GM12865 (cell line): Measurements from ENCODE around the gene IDI2.

Source experiments
- DNase-seq: peaks from one replicate; pipeline ENCODE4 v3.0.0; 2010; ENCODE audit warnings: low read depth
- H3K4me3 ChIP-seq: 2 replicates; pipeline ENCODE4 v1.5.1; 2011; ENCODE audit warnings: mild to moderate bottlenecking, low read depth, low read length, control low read depth
- CTCF ChIP-seq: IDR thresholded peaks from 2 replicates; pipeline ENCODE4 v1.5.1; 2011; ENCODE audit warnings: low read length, control low read depth, low read depth, inconsistent platforms; ENCODE audit not compliant: insufficient read depth; ENCODE audit errors: missing control alignments

Gene IDI2

GRCh38 chr10:974038-974784 lies 51.4 kb downstream of the IDI2 start:
- peak; percentile 63 for DNase-seq
- no peak for TF ChIP-seq CTCF
- no peak overlapping the region for H3K4me3 ChIP-seq

- no peak overlapping the region for H3K4me3 ChIP-seq
- DNase-seq: peak; percentile 27
- TF ChIP-seq CTCF: no peak
Observed at GRCh38 chr10:972763-973162, 52.9 kb downstream of the IDI2 start.

- no peak for TF ChIP-seq CTCF
- no peak overlapping the region for H3K4me3 ChIP-seq
- no peak for DNase-seq
Observed at GRCh38 chr10:971613-972012, 54.0 kb downstream of the IDI2 start.

- DNase-seq: no peak
- H3K4me3 ChIP-seq: no peak overlapping the region
Observed at GRCh38 chr10:971150-971542, 54.5 kb downstream of the IDI2 start.

GRCh38 chr10:970311-971149 lies 55.1 kb downstream of the IDI2 start:
- H3K4me3 ChIP-seq: no peak overlapping the region
- DNase-seq: no peak
- no peak for TF ChIP-seq CTCF

More at GRCh38 chr10:971150-971542, 54.5 kb downstream of the IDI2 start:
- no peak for TF ChIP-seq CTCF

GRCh38 chr10:969473-970150 lies 56.0 kb downstream of the IDI2 start:
- no peak for TF ChIP-seq CTCF
- H3K4me3 ChIP-seq: no peak overlapping the region
- no peak for DNase-seq
